Measurements from ENCODE around the gene SUMO3.

Gene SUMO3

GRCh38 chr21:44858791-44859190 lies 40.9 kb upstream of the SUMO3 start:
- no peak overlapping the region for H3K4me3 ChIP-seq (ENCODE audit: low read depth, low read length)
- no peak overlapping the region for H3K27ac ChIP-seq
- in situ Hi-C loops (cut with HindIII; ENCODE audit: low pct_ligation_motif_present, low sequenced_read_pairs): loop anchor here (10.0 kb wide), 1 partner anchor 54 kb away; the partner anchor contains the start of gene UBE2G2
- DNase-seq: no peak
- peaks cover 47% of the 10 kb centered on the region for H3K36me3 ChIP-seq (replicated peaks)
- H3K27me3 ChIP-seq (replicated peaks): no peaks in the 10 kb centered on the region
- no peak for TF ChIP-seq CTCF (IDR thresholded peaks at IDR 0.05; ENCODE audit: low read depth, low read length, missing control alignments)

- DNase-seq: no peak
- Histone ChIP-seq H3K27ac (no peak overlapping the region), H3K36me3 (replicated peaks) (peaks cover 45% of the 10 kb centered on the region), H3K27me3 (replicated peaks) (no peaks in the 10 kb centered on the region), H3K4me3 (ENCODE audit: low read depth, low read length) (no peak overlapping the region)
- in situ Hi-C loops (cut with HindIII; ENCODE audit: low pct_ligation_motif_present, low sequenced_read_pairs): loop anchor here (10.0 kb wide), 1 partner anchor 53 kb away; the partner anchor contains the start of gene UBE2G2
- TF ChIP-seq CTCF (IDR thresholded peaks at IDR 0.05; ENCODE audit: low read depth, low read length, missing control alignments): no peak
Observed at GRCh38 chr21:44858291-44858690, 40.4 kb upstream of the SUMO3 start.

- in situ Hi-C loops (cut with HindIII; ENCODE audit: low pct_ligation_motif_present, low sequenced_read_pairs): loop anchor here (10.0 kb wide), 1 partner anchor 53 kb away; the partner anchor contains the start of gene UBE2G2
- no peak for DNase-seq
- Histone ChIP-seq H3K4me3 (ENCODE audit: low read depth, low read length) (no peak overlapping the region), H3K27ac (no peak overlapping the region), H3K27me3 (replicated peaks) (no peaks in the 10 kb centered on the region), H3K36me3 (replicated peaks) (peaks cover 47% of the 10 kb centered on the region)
- TF ChIP-seq CTCF (IDR thresholded peaks at IDR 0.05; ENCODE audit: low read depth, low read length, missing control alignments): no peak
Observed at GRCh38 chr21:44857127-44857892, 39.4 kb upstream of the SUMO3 start.

GRCh38 chr21:44856131-44856530 lies 38.3 kb upstream of the SUMO3 start:
- no peak for TF ChIP-seq CTCF (IDR thresholded peaks at IDR 0.05; ENCODE audit: low read depth, low read length, missing control alignments)
- H3K4me3 ChIP-seq (ENCODE audit: low read depth, low read length): no peak overlapping the region
- in situ Hi-C loops (cut with HindIII; ENCODE audit: low pct_ligation_motif_present, low sequenced_read_pairs): loop anchor here (10.0 kb wide), 1 partner anchor 51 kb away; the partner anchor contains the start of gene UBE2G2
- peaks cover 46% of the 10 kb centered on the region for H3K36me3 ChIP-seq (replicated peaks)
- no peak for DNase-seq
- no peaks in the 10 kb centered on the region for H3K27me3 ChIP-seq (replicated peaks)
- H3K27ac ChIP-seq: no peak overlapping the region

GRCh38 chr21:44855572-44855971 lies 37.7 kb upstream of the SUMO3 start:
- H3K27ac ChIP-seq: no peak overlapping the region
- no peak for TF ChIP-seq CTCF (IDR thresholded peaks at IDR 0.05; ENCODE audit: low read depth, low read length, missing control alignments)
- H3K36me3 ChIP-seq (replicated peaks): peaks cover 42% of the 10 kb centered on the region
- no peaks in the 10 kb centered on the region for H3K27me3 ChIP-seq (replicated peaks)
- in situ Hi-C loops (cut with HindIII; ENCODE audit: low pct_ligation_motif_present, low sequenced_read_pairs): loop anchor here (10.0 kb wide), 1 partner anchor 51 kb away; the partner anchor contains the start of gene UBE2G2
- H3K4me3 ChIP-seq (ENCODE audit: low read depth, low read length): no peak overlapping the region
- no peak for DNase-seq
